ENCODE data around the gene NAT14. TPM values are rescaled to one million over a fixed set of nuclear protein-coding genes. Genes with fewer than 3 reads are reported as not detected.

Gene NAT14
- total RNA-seq, 1 experiment from 2014 or later, result 55.3 TPM

GRCh38 chr19:55463583-55464031, 21.4 kb upstream of the NAT14 start (continued):
- no peak for TF ChIP-seq EZH2phosphoT487 (IDR thresholded peaks at IDR 0.05; ENCODE audit: borderline replicate concordance)

DNA sequence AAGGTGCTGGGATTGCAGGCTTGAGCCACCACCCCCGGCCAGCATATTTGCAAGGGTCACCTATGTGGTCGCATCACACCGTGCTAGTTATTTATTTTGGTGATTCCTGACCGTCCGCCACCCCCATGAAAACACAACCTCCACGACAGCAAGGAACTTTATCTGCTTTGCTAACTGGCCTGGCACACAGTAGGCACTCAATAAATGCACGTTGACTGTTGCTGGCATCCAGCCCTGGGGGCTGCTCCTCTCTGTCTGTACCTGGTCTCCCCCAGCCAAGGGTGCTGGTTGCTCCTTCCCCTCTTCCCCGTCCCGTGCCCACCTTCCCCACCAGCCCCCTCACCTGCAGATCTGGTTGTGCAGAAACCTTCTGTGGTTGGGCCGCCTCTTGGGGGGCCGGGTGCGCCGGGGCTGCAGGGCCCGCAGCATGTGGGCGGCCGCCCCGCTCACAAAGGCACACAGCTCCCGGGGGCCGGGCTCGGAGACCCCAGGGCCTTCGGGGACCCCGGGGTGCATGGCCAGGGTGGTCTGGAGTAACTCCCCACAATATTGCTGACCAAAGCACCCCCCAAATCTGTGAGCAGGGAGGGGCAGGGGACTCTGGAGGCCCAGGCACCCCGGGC, 20.8 kb upstream of the NAT14 start:
- no peak overlapping the region for H2AFZ ChIP-seq (ENCODE audit: low read depth, low read length, poor library complexity, severe bottlenecking)
- H3K9ac ChIP-seq (ENCODE audit: low read length), result no peak overlapping the region
- peaks cover 10% of the 10 kb centered on the region; the same call in 1 of the 2 replicates for H3K79me2 ChIP-seq (ENCODE audit: insufficient read depth, low read length)
- no peaks in the 10 kb centered on the region for H3K9me2 ChIP-seq (ENCODE audit: insufficient read depth)
- ChIA-PET RAD21 (ENCODE audit: low non-redundant PET in 1 of 2, low total read pairs in 2 of 2, uncharacterized antibody in 2 of 2, unreplicated experiment in 2 of 2) (no interaction called here), CTCF (no interaction called here), POLR2A (no interaction called here)
- no peaks in the 10 kb centered on the region for H3K9me3 ChIP-seq (ENCODE audit: control insufficient read depth in 1 of 2, insufficient read depth in 1 of 2, low read depth in 1 of 2, low read length in 2 of 2)
- no peak for TF ChIP-seq TCF7L2 (IDR thresholded peaks at IDR 0.05; ENCODE audit: borderline replicate concordance, extremely low read depth, insufficient read depth, insufficient read length)
- TF ChIP-seq SP1 (IDR thresholded peaks at IDR 0.05; ENCODE audit: low read depth), result no peak
- H3K4me1 ChIP-seq (ENCODE audit: control insufficient read depth in 1 of 2, insufficient read depth in 2 of 2, low read length in 2 of 2), result peaks cover 19 to 43% of the 10 kb centered on the region in 2 experiments
- no peaks in the 10 kb centered on the region for H3K36me3 ChIP-seq (ENCODE audit: control insufficient read depth in 1 of 2, insufficient read depth in 2 of 2, low read length in 2 of 2)
- no peak overlapping the region for H3K27ac ChIP-seq (ENCODE audit: low read depth, low read length)
- H3K4me2 ChIP-seq (ENCODE audit: low read length), result no peak overlapping the region
- H3K27me3 ChIP-seq (ENCODE audit: insufficient read depth, low read length), result no peaks in the 10 kb centered on the region
- ATAC-seq (no peak), DNase-seq (ENCODE audit: low read depth, low spot score) (no peak)
- H4K20me1 ChIP-seq (ENCODE audit: insufficient read depth), result no peaks in the 10 kb centered on the region
- intact Hi-C loops (cut with micrococcal nuclease), result no loop called here
- no TSS peak for BruUV-seq (replicated peaks)
- no peak overlapping the region for H3K4me3 ChIP-seq (replicated peaks in 1 of 2; ENCODE audit: low read depth in 1 of 2, low read length in 2 of 2)

- H3K4me3 ChIP-seq (replicated peaks in 1 of 2; ENCODE audit: low read depth in 1 of 2, low read length in 2 of 2), result no peak within 1 kb of the TSS
- DNase-seq (ENCODE audit: low read depth, low spot score) (no peak), ATAC-seq (no peak)
- intact Hi-C loops (cut with micrococcal nuclease), result no loop called here
- H3K27ac ChIP-seq (ENCODE audit: low read depth, low read length), result no peak within 1 kb of the TSS; the same call in 1 of the 2 replicates
- no TSS peak for BruUV-seq (replicated peaks)
- TF ChIP-seq CBX3 (IDR thresholded peaks at IDR 0.05; ENCODE audit: low read depth) (no peak), POLR2A (IDR thresholded peaks at IDR 0.05; ENCODE audit: borderline replicate concordance, extremely low read depth, insufficient read depth, insufficient read length) (no peak)
- H3K9me3 ChIP-seq (ENCODE audit: control insufficient read depth in 1 of 2, insufficient read depth in 1 of 2, low read depth in 1 of 2, low read length in 2 of 2), result no peaks in the 10 kb centered on the region
- no peaks in the 10 kb centered on the region for H3K9me2 ChIP-seq (ENCODE audit: insufficient read depth)
- ChIA-PET POLR2A (no interaction called here), CTCF (no interaction called here), RAD21 (ENCODE audit: low non-redundant PET in 1 of 2, low total read pairs in 2 of 2, uncharacterized antibody in 2 of 2, unreplicated experiment in 2 of 2) (no interaction called here)
- H4K20me1 ChIP-seq (ENCODE audit: insufficient read depth), result no peaks in the 10 kb centered on the region
- no peak within 1 kb of the TSS for H3K4me2 ChIP-seq (ENCODE audit: low read length)
- no peaks in the 10 kb centered on the region for H3K27me3 ChIP-seq (ENCODE audit: insufficient read depth, low read length)
- peaks cover 19 to 43% of the 10 kb centered on the region in 2 experiments for H3K4me1 ChIP-seq (ENCODE audit: control insufficient read depth in 1 of 2, insufficient read depth in 2 of 2, low read length in 2 of 2)
- no peak within 1 kb of the TSS for H3K9ac ChIP-seq (ENCODE audit: low read length)
- H3K79me2 ChIP-seq (ENCODE audit: insufficient read depth, low read length), result peaks cover 11% of the 10 kb centered on the region; the same call in 1 of the 2 replicates
- H2AFZ ChIP-seq (ENCODE audit: low read depth, low read length, poor library complexity, severe bottlenecking), result no peak within 1 kb of the TSS
- H3K36me3 ChIP-seq (ENCODE audit: control insufficient read depth in 1 of 2, insufficient read depth in 2 of 2, low read length in 2 of 2), result no peaks in the 10 kb centered on the region
These were observed 20.3 kb upstream of the NAT14 start, which contains the start of gene C19orf85 for GRCh38 chr19:55464662-55465054. Gene C19orf85 (minus strand): TSS chr19:55464751. CDS start chr19:55464554, 197 bp downstream.
